GM12891 (cell line): ENCODE data around the gene KIAA0586.

Experiments
- PAX5 ChIP-seq: IDR thresholded peaks from 2 replicates; pipeline ENCODE4 v1.6.1; 2011; ENCODE audit warnings: low read length, moderate library complexity, mild to moderate bottlenecking; ENCODE audit not compliant: insufficient read depth, severe bottlenecking
- POLR2A ChIP-seq: IDR thresholded peaks from 2 replicates; pipeline ENCODE4 v1.6.1; 2011; ENCODE audit warnings: low read depth, low read length, control low read depth
- POLR2AphosphoS5 ChIP-seq: IDR thresholded peaks from 2 replicates; pipeline ENCODE4 v1.6.1; 2011; ENCODE audit warnings: low read depth, low read length, control low read depth
- POU2F2 ChIP-seq: IDR thresholded peaks from 2 replicates; pipeline ENCODE4 v1.6.1; 2011; ENCODE audit warnings: low read depth, mild to moderate bottlenecking, control low read depth, low read length, moderate library complexity
- SPI1 ChIP-seq: IDR thresholded peaks from 2 replicates; pipeline ENCODE4 v1.6.1; 2011; ENCODE audit warnings: low read depth, low read length, control low read depth
- TAF1 ChIP-seq: IDR thresholded peaks from 2 replicates; pipeline ENCODE4 v1.6.1; 2011; ENCODE audit warnings: low read depth, low read length, control low read depth

- no peak for TF ChIP-seq POLR2A
- TF ChIP-seq TAF1: no peak
- no peak for TF ChIP-seq POLR2AphosphoS5
- no peak for TF ChIP-seq SPI1
- TF ChIP-seq POU2F2: no peak
- no peak for TF ChIP-seq PAX5
These were observed 140.8 kb downstream of the KIAA0586 start for GRCh38 chr14:58568322-58568721.
